GM12878 (cell line): ENCODE results near the gene SEMA4A. TPM values are rescaled to one million over a fixed set of nuclear protein-coding genes. Genes with fewer than 3 reads are reported as not detected.
A peak's percentile ranks its signal among the peaks of the same experiment; 100 is the strongest.

Experiments
- E4F1 ChIP-seq: fragments of 450-650 bp; IDR thresholded peaks from 2 replicates; pipeline ENCODE4 v1.6.1; 2018; ENCODE audit warnings: borderline replicate concordance, mild to moderate bottlenecking; ENCODE audit not compliant: partially characterized antibody
- EED ChIP-seq: sonication (generic); IDR thresholded peaks from 2 replicates; pipeline ENCODE4 v1.6.1; 2016; ENCODE audit warnings: antibody characterized with exemption, low read depth
- ELK1 ChIP-seq: IDR thresholded peaks from 2 replicates; pipeline ENCODE4 v1.6.1; 2012; ENCODE audit warnings: low read depth, low read length, improper control_type of control experiment
- KDM1A ChIP-seq: fragments of 200-600 bp; sonication (generic); IDR thresholded peaks from 2 replicates; pipeline ENCODE4 v1.6.1; 2016; ENCODE audit warnings: borderline replicate concordance
- MEF2B ChIP-seq: fragments of 450-650 bp; IDR thresholded peaks from 2 replicates; pipeline ENCODE4 v1.6.1; 2018; ENCODE audit warnings: mild to moderate bottlenecking, moderate library complexity; ENCODE audit not compliant: partially characterized antibody, poor library complexity, severe bottlenecking
- MTA3 ChIP-seq: IDR thresholded peaks from 2 replicates; pipeline ENCODE4 v1.6.1; 2012; ENCODE audit warnings: low read length, inconsistent platforms, borderline replicate concordance
- NFYB ChIP-seq: IDR thresholded peaks from 2 replicates; pipeline ENCODE4 v1.6.1; 2011; ENCODE audit warnings: low read depth, mild to moderate bottlenecking, low read length, improper control_type of control experiment, moderate library complexity; ENCODE audit not compliant: insufficient read depth
- POLR2AphosphoS5 ChIP-seq: IDR thresholded peaks from 2 replicates; pipeline ENCODE4 v1.6.1; 2011; ENCODE audit warnings: mild to moderate bottlenecking, low read length, inconsistent platforms
- RB1 ChIP-seq: fragments of 450-650 bp; formaldehyde crosslinking; IDR thresholded peaks from 2 replicates; pipeline ENCODE4 v1.6.1; 2017; ENCODE audit warnings: mild to moderate bottlenecking, borderline replicate concordance
- SMC3 ChIP-seq: IDR thresholded peaks from 2 replicates; pipeline ENCODE4 v1.6.1; 2011; ENCODE audit warnings: low read length, improper control_type of control experiment, borderline replicate concordance
- STAT3 ChIP-seq: IDR thresholded peaks from 2 replicates; pipeline ENCODE4 v1.6.1; 2011; ENCODE audit warnings: low read depth, low read length, improper control_type of control experiment
- TARDBP ChIP-seq: IDR thresholded peaks from 2 replicates; pipeline ENCODE4 v1.6.1; 2016; ENCODE audit warnings: borderline replicate concordance
- polyA plus RNA-seq, 11 experiments: library from polyadenylated mRNA; depleted of rRNA in 4 of 11; unstranded in 6 of 11; stranded (reverse) in 5 of 11; fragments of >200 nt; fragmentation: Nextera tagmentation in 4 of 11; fragmentation: Illumina TruSeq in 1 of 11; extraction: Ambion mirVana in 4 of 11; extraction: Trizol in 1 of 11; gene quantifications; 1 replicate in 1 of 11; 2 replicates in 10 of 11; pipeline versions ENCODE4 v1.2.1 to v1.2.3, GENCODE V29; 2011 to 2016; ENCODE audit warnings: inconsistent platforms in 2 of 11, missing spikeins in 2 of 11, low read depth in 1 of 11
- total RNA-seq, 4 experiments: library from RNA; depleted of rRNA in 3 of 4; stranded (reverse); fragments of >200 nt in 3 of 4; fragmentation: Illumina TruSeq in 1 of 4; extraction: Trizol in 1 of 4; gene quantifications; 2 replicates each; pipeline versions ENCODE4 v1.2.1 to v1.2.3, GENCODE V29; 2013 to 2021
- TF ChIP-seq, protein P1 (sequence below): fragments of 150-350 bp; IDR thresholded peaks from 2 replicates; pipeline ENCODE4 v1.6.1; 2016; ENCODE audit warnings: low read depth, low read length
- TF ChIP-seq, protein P2 (sequence below): fragments of 450-650 bp; IDR thresholded peaks from 2 replicates; pipeline ENCODE4 v1.6.1; 2017; ENCODE audit warnings: low read depth, mild to moderate bottlenecking, moderate library complexity

SEMA4A gene
- total and polyA plus RNA-seq, 10 of the 15 experiments (the other 5 are each of a cell fraction or from before 2014, with no cell fraction given) = 2.6 to 64.2 (median 32.8) TPM

DNA sequence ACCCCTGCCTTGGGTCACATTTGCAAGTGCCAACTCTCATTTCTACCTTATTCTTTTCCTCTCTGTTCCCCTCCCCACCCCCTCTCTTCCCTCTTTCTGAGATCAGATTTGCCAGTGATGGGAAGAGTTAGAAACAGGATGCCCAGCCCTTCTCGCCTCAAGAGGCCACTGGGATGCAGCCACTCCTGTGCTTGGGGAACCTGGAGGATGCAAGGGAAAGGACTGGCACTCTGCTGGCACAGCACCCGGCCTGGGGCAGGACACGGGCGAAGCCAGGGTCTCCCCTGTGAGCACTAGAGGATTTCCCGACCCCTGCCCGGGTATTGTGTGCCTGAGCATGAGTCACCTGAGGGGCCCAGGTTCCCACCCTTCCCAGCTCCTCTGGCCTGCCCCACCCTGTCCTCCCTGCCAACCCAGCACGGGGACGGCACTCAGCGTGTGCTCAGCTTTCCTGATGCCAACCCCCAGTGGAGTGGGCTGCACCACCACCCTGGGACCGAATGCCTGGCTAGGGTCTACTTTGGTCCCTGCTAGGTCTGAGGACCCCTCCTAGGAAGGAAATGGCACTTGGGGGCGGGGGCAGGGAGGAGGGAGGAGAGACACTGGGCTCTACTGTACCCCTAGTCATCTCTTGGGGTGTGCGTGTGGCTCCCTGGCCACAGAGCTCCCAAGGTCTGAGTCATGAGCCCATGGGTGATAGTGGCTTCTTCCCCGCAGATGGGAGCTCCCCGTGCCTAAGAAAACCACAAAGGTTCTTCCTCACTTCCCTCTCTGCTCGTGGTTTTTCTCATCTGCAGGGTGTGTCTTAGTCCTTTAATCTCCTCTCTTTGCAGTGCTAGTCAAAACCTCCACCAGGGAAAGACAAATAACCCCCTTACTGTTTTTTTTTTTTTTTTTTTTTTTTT, 26.5 kb upstream of the SEMA4A start (continued):
- TF ChIP-seq, protein P1, sequence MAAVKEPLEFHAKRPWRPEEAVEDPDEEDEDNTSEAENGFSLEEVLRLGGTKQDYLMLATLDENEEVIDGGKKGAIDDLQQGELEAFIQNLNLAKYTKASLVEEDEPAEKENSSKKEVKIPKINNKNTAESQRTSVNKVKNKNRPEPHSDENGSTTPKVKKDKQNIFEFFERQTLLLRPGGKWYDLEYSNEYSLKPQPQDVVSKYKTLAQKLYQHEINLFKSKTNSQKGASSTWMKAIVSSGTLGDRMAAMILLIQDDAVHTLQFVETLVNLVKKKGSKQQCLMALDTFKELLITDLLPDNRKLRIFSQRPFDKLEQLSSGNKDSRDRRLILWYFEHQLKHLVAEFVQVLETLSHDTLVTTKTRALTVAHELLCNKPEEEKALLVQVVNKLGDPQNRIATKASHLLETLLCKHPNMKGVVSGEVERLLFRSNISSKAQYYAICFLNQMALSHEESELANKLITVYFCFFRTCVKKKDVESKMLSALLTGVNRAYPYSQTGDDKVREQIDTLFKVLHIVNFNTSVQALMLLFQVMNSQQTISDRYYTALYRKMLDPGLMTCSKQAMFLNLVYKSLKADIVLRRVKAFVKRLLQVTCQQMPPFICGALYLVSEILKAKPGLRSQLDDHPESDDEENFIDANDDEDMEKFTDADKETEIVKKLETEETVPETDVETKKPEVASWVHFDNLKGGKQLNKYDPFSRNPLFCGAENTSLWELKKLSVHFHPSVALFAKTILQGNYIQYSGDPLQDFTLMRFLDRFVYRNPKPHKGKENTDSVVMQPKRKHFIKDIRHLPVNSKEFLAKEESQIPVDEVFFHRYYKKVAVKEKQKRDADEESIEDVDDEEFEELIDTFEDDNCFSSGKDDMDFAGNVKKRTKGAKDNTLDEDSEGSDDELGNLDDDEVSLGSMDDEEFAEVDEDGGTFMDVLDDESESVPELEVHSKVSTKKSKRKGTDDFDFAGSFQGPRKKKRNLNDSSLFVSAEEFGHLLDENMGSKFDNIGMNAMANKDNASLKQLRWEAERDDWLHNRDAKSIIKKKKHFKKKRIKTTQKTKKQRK = no peak
- TF ChIP-seq E4F1 (no peak), SMC3 (no peak), TARDBP (no peak), MTA3 (peak; percentile 49; the same call in 1 of the 2 replicates), ELK1 (0 out of 2 replicates have a peak, but pooled peaks have one; percentile 11), STAT3 (0 out of 2 replicates have a peak, but pooled peaks have one; percentile 83), NFYB (no peak), KDM1A (no peak), RB1 (no peak), EED (peak; percentile 99), POLR2AphosphoS5 (peak; percentile 43), MEF2B (peak; percentile 75)
- TF ChIP-seq, protein P2, sequence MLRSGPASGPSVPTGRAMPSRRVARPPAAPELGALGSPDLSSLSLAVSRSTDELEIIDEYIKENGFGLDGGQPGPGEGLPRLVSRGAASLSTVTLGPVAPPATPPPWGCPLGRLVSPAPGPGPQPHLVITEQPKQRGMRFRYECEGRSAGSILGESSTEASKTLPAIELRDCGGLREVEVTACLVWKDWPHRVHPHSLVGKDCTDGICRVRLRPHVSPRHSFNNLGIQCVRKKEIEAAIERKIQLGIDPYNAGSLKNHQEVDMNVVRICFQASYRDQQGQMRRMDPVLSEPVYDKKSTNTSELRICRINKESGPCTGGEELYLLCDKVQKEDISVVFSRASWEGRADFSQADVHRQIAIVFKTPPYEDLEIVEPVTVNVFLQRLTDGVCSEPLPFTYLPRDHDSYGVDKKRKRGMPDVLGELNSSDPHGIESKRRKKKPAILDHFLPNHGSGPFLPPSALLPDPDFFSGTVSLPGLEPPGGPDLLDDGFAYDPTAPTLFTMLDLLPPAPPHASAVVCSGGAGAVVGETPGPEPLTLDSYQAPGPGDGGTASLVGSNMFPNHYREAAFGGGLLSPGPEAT = peak; percentile 97
